Osteocyte (in vitro differentiated cells): ENCODE data around the gene KIF26A. TPM values are rescaled to one million over a fixed set of nuclear protein-coding genes. Genes with fewer than 3 reads are reported as not detected.

Source experiments
- DNase-seq: peaks from one replicate; pipeline ENCODE4 v3.0.0; 2021; ENCODE audit warnings: mixed read lengths; ENCODE audit not compliant: unreplicated experiment; ENCODE audit errors: extremely low spot score
- H3K27ac Mint-ChIP-seq: one replicate; pipeline ENCODE4 v1.8.0; 2021; ENCODE audit warnings: mild to moderate bottlenecking, mixed read lengths; ENCODE audit not compliant: unreplicated experiment
- H3K27me3 Mint-ChIP-seq: one replicate; pipeline ENCODE4 v1.8.0; 2021; ENCODE audit warnings: mixed read lengths; ENCODE audit not compliant: unreplicated experiment
- H3K36me3 Mint-ChIP-seq: one replicate; pipeline ENCODE4 v1.8.0; 2021; ENCODE audit warnings: mixed read lengths; ENCODE audit not compliant: unreplicated experiment
- H3K4me1 Mint-ChIP-seq: one replicate; pipeline ENCODE4 v1.8.0; 2021; ENCODE audit warnings: mixed read lengths; ENCODE audit not compliant: unreplicated experiment
- H3K4me3 Mint-ChIP-seq: one replicate; pipeline ENCODE4 v1.8.0; 2021; ENCODE audit warnings: mild to moderate bottlenecking, moderate library complexity, mixed read lengths; ENCODE audit not compliant: unreplicated experiment
- H3K9me3 Mint-ChIP-seq: one replicate; pipeline ENCODE4 v1.8.0; 2021; ENCODE audit warnings: mixed read lengths; ENCODE audit not compliant: unreplicated experiment
- total RNA-seq: library from RNA; stranded (reverse); gene quantifications from 2 replicates; pipeline ENCODE4 v1.2.1, GENCODE V29; 2021
- TF ChIP-seq, protein P1 (sequence below): fragments of 200-600 bp; sonication (generic); IDR thresholded peaks from 2 replicates; pipeline ENCODE4 v1.5.0; 2021; ENCODE audit warnings: antibody characterized with exemption, mild to moderate bottlenecking, moderate library complexity

Gene KIF26A
- total RNA-seq, 1 donor from 2014 or later, result 4.5 TPM

DNA sequence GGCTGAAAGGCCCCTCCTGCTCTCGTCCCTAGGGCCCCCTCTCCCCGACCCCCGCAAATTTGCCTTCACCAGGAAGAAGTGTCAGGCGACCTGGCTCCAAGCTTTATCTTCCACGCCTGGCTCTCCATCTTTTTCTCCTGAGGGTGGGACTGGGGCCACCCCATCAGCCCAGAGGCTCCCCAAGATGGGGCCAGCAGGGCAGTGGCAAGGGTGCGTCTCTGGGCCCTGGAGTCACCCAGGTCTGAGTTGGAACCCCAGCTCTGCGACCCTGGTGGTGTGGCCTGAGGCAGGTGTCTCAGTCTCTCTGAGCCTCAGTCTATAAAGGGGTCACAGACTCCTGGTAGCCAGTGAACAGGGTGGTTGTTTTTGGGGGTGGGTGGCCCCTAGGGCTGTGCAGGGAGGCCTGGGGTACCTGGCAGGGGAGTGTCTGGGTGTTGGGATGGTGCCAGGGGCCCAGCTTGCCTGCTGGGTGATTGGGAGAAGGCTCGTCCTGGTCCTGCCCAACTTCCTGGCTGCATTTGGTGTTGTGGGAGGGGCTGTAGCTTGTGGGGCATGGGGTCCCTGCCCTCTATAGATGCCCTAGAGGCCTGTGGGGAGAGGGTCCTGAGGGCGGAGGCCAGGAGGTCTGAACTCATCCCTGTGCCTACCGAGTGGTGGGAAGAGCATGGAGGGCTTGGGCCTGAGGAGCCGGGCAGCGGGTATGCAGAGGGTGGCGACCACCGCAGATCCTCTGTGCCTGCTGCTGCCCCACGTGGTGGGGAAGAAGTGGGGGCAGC is 7.6 kb downstream of the KIF26A start:
- Mint-ChIP-seq H3K27ac (no peak overlapping the region), H3K4me3 (no peak overlapping the region), H3K4me1 (peaks cover 25% of the 10 kb centered on the region), H3K9me3 (no peaks in the 10 kb centered on the region), H3K36me3 (no peaks in the 10 kb centered on the region), H3K27me3 (no peaks in the 10 kb centered on the region)
- TF ChIP-seq, protein P1, sequence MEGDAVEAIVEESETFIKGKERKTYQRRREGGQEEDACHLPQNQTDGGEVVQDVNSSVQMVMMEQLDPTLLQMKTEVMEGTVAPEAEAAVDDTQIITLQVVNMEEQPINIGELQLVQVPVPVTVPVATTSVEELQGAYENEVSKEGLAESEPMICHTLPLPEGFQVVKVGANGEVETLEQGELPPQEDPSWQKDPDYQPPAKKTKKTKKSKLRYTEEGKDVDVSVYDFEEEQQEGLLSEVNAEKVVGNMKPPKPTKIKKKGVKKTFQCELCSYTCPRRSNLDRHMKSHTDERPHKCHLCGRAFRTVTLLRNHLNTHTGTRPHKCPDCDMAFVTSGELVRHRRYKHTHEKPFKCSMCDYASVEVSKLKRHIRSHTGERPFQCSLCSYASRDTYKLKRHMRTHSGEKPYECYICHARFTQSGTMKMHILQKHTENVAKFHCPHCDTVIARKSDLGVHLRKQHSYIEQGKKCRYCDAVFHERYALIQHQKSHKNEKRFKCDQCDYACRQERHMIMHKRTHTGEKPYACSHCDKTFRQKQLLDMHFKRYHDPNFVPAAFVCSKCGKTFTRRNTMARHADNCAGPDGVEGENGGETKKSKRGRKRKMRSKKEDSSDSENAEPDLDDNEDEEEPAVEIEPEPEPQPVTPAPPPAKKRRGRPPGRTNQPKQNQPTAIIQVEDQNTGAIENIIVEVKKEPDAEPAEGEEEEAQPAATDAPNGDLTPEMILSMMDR, result no peak
- no peak for DNase-seq

DNA sequence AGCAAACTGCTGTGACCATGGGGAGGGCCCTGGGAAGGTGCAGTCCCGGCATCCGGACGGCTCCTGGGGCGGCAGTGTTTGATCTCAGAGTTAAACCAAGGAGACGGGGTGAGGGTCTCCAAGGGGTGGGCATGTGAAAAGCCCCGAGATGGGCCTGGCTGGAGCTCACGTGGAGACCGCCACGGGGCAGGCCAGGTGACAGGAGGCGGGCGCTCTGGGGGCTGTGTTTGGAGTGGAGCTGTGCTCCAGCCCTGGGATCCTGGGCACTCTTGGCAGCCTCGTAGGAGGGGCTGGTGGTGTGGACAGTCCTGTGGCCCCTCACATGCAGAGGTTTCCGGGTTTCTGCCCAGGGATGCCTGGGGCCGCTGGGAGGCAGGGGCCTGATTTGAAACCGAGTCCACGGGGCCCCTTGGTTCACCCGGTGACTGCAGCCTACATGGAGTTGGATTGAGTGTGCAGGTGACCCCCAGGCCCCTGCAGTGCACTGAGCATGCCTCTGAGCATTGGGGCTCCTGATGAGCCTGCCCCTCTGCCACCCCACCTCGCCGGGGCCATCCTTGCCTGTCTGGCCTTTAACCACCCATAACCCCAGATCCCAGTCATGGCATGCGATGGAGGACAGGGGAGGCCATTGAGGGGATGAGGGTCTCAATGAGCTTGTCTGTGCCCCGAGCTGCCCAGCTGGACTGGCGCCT is 8.4 kb downstream of the KIF26A start:
- H3K9me3 Mint-ChIP-seq, result no peaks in the 10 kb centered on the region
- peaks cover 25% of the 10 kb centered on the region for H3K4me1 Mint-ChIP-seq
- H3K4me3 Mint-ChIP-seq, result no peak overlapping the region
- DNase-seq, result no peak
- TF ChIP-seq, protein P1, result no peak
- H3K27me3 Mint-ChIP-seq, result no peaks in the 10 kb centered on the region
- no peak overlapping the region for H3K27ac Mint-ChIP-seq
- H3K36me3 Mint-ChIP-seq, result no peaks in the 10 kb centered on the region

DNA sequence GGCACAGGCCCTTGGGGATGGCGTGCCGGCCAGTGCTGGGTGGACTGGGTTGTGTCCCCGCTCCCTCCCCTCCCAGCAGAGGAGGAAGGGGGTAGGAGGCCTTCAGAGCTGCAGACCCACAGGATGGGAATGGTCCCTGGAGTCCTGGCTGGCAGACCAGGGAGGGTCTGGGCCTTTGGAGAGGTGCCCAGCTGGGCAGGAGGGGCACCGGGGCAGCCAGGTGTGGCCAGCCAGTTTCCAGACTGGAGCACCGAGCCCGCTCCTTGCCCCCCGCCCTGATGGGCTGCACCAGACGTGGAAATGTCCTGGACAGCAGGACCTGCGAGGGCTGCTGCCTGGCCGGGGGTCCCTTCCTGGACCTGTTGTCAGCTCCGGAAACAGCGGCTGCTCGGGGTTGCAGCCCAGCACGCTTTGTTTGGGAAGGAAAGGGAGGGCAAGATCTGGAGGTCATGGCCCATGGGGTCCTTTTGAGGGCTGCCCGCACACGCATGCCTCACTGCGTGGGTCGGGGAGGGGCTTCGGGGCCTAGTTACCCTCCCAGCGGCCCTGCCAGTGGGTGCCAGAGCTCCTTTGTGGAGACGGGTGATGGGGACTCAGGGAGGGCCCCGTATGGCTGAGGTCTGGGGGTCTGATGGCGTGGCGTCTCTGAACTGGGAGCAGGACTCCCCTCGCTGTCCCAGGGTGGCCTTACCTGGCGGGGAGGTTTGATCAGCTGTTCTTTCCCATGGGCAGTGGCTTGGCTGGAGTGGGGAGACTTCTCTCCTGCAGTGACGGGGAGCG is 9.1 kb downstream of the KIF26A start:
- Mint-ChIP-seq H3K4me3 (no peak overlapping the region), H3K27me3 (no peaks in the 10 kb centered on the region), H3K4me1 (peaks cover 25% of the 10 kb centered on the region), H3K36me3 (no peaks in the 10 kb centered on the region), H3K9me3 (no peaks in the 10 kb centered on the region), H3K27ac (no peak overlapping the region)
- TF ChIP-seq, protein P1, result no peak
- DNase-seq, result no peak

DNA sequence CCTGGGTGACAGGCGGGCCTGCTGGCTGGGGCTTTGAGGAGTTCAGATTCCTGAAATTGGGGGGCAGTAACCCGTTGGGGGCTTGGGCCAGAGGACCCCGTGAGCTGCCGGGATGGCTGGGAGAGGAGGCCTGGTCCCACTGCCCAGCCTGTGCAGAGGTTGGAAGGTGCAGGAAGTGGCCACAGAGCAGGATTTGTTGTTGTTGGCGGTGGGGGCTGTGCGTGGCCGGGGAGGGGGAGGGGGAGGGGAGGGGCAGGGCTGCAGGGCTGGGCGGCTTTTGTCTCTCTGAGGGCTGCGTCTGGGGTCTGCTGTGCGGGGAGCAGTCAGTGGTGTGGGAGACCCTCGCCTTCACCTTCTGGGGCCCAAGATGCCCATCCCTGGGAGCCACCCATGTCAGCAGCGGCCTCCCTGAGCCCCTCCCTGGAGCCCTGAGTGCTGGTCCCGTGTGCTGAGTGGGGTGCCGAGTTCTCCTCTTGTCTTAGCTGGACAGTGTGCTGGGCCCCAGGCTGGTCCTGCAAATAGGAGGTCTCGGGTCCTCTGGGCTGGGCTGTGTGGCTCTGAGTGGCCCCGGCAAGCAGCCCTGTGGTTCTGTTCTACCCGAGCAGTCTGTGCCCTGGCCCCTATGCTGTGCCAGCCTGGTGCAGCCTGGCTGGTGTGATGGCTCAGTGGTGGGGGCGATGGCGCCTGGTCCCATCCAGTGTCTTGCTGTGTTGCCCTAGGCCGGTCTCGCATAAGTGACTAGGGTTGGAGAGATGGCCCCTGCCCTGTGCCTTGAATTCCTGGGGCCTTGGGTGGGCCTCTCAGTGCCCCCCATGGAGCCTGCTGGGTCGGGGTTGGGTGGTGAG is 10.3 kb downstream of the KIF26A start:
- Mint-ChIP-seq H3K27ac (peak overlapping the region; percentile 54), H3K4me3 (peak overlapping the region; percentile 22), H3K9me3 (no peaks in the 10 kb centered on the region), H3K36me3 (no peaks in the 10 kb centered on the region), H3K27me3 (no peaks in the 10 kb centered on the region), H3K4me1 (peaks cover 25% of the 10 kb centered on the region)
- DNase-seq, result no peak
- TF ChIP-seq, protein P1, result no peak
